GM23338 (cell line): Measurements from ENCODE around the gene ZNF823.

ENCODE experiments used
- CREB1 ChIP-seq: fragments of 250-450 bp; sonication (Bioruptor Pico); IDR thresholded peaks from 2 replicates; pipeline ENCODE4 v1.5.0; 2020; ENCODE audit warnings: low read depth, mild to moderate bottlenecking, moderate library complexity
- EZH2 ChIP-seq: fragments of 200-600 bp; sonication (generic); IDR thresholded peaks from one replicate; pipeline ENCODE4 v1.8.0; 2017; ENCODE audit warnings: antibody characterized with exemption, mild to moderate bottlenecking, low read depth; ENCODE audit not compliant: unreplicated experiment
- EZH2phosphoT487 ChIP-seq: fragments of 200-600 bp; sonication (generic); IDR thresholded peaks from one replicate; pipeline ENCODE4 v1.8.1; 2018; ENCODE audit warnings: antibody characterized with exemption; ENCODE audit not compliant: unreplicated experiment
- NANOG ChIP-seq: IDR thresholded peaks from 2 replicates; pipeline ENCODE4 v1.6.1; 2016; ENCODE audit warnings: antibody characterized with exemption, borderline replicate concordance
- POLR2AphosphoS5 ChIP-seq: IDR thresholded peaks from 2 replicates; pipeline ENCODE4 v1.6.1; 2016; ENCODE audit warnings: antibody characterized with exemption, low read depth
- ZNF114 ChIP-seq: fragments of 250-450 bp; sonication (Bioruptor Pico); IDR thresholded peaks from 2 replicates; pipeline ENCODE4 v1.5.0; 2020; ENCODE audit warnings: mild to moderate bottlenecking, moderate library complexity
- TF ChIP-seq, protein P1 (sequence below), 2 experiments: fragments of 200-600 bp in 1 of 2; sonication (generic) in 1 of 2; conservative IDR thresholded peaks; 2 replicates each; pipeline versions ENCODE4 v1.5.1 to v1.6.1; 2016 to 2017; ENCODE audit warnings: antibody characterized with exemption in 2 of 2, low read depth in 2 of 2, mild to moderate bottlenecking in 2 of 2, moderate library complexity in 1 of 2
- TF ChIP-seq, protein P2 (sequence below): IDR thresholded peaks from one replicate; pipeline ENCODE4 v1.6.1; 2018; ENCODE audit warnings: antibody characterized with exemption; ENCODE audit not compliant: unreplicated experiment

DNA sequence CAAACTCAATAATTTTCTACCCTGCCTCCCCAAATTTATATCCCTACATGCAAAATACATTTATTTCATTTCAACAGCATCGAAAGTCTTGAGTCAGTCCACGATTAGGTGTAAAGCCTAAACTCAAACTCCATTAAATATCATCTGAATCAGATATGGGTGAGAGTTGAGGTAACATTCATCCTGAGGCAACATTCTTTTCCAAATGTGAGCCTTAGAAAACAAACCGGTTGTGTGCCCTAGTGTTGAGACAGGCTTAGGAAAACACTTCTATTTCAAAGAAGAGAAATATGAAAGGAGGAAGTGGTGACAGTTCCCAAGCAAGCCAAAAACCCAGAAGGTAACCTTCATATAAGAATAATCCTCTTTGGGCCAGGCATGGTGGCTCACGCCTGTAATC, 15.9 kb upstream of the ZNF823 start:
- TF ChIP-seq, protein P1, sequence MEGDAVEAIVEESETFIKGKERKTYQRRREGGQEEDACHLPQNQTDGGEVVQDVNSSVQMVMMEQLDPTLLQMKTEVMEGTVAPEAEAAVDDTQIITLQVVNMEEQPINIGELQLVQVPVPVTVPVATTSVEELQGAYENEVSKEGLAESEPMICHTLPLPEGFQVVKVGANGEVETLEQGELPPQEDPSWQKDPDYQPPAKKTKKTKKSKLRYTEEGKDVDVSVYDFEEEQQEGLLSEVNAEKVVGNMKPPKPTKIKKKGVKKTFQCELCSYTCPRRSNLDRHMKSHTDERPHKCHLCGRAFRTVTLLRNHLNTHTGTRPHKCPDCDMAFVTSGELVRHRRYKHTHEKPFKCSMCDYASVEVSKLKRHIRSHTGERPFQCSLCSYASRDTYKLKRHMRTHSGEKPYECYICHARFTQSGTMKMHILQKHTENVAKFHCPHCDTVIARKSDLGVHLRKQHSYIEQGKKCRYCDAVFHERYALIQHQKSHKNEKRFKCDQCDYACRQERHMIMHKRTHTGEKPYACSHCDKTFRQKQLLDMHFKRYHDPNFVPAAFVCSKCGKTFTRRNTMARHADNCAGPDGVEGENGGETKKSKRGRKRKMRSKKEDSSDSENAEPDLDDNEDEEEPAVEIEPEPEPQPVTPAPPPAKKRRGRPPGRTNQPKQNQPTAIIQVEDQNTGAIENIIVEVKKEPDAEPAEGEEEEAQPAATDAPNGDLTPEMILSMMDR (conservative IDR thresholded peaks at IDR 0.05; ENCODE audit: low read depth in 2 of 2), result no peak
- TF ChIP-seq CREB1 (CRISPR knock-in tag) (no peak), POLR2AphosphoS5 (no peak), EZH2phosphoT487 (no peak), EZH2 (no peak), NANOG (no peak), ZNF114 (no peak)
- TF ChIP-seq, protein P2, sequence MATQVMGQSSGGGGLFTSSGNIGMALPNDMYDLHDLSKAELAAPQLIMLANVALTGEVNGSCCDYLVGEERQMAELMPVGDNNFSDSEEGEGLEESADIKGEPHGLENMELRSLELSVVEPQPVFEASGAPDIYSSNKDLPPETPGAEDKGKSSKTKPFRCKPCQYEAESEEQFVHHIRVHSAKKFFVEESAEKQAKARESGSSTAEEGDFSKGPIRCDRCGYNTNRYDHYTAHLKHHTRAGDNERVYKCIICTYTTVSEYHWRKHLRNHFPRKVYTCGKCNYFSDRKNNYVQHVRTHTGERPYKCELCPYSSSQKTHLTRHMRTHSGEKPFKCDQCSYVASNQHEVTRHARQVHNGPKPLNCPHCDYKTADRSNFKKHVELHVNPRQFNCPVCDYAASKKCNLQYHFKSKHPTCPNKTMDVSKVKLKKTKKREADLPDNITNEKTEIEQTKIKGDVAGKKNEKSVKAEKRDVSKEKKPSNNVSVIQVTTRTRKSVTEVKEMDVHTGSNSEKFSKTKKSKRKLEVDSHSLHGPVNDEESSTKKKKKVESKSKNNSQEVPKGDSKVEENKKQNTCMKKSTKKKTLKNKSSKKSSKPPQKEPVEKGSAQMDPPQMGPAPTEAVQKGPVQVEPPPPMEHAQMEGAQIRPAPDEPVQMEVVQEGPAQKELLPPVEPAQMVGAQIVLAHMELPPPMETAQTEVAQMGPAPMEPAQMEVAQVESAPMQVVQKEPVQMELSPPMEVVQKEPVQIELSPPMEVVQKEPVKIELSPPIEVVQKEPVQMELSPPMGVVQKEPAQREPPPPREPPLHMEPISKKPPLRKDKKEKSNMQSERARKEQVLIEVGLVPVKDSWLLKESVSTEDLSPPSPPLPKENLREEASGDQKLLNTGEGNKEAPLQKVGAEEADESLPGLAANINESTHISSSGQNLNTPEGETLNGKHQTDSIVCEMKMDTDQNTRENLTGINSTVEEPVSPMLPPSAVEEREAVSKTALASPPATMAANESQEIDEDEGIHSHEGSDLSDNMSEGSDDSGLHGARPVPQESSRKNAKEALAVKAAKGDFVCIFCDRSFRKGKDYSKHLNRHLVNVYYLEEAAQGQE, result no peak
